ENCODE results near the gene AK4.

GRCh38 chr1:65175171-65176055, 27.4 kb downstream of the AK4 start:
- TF ChIP-seq CTCF (IDR thresholded peaks at IDR 0.05) (no peak), POLR2A (IDR thresholded peaks at IDR 0.05) (no peak)
